A549 (cell line): ENCODE results near the gene AP5S1.
"Not testable (repeated sequence)": the region's sequence is repeated elsewhere in the genome, so short reads cannot be mapped to it uniquely, and the experiment has no call there.

Experiments used
- FOSL2 ChIP-seq, 2 experiments: fragments of 450-650 bp in 1 of 2; fragments of >200 bp in 1 of 2; sonication (Bioruptor Twin) in 1 of 2; formaldehyde crosslinking; IDR thresholded peaks; 2 replicates each; pipeline versions ENCODE4 v1.5.0 to v1.6.1; 2016 to 2020; ENCODE audit warnings: mild to moderate bottlenecking in 1 of 2, moderate library complexity in 1 of 2
- MYC ChIP-seq: IDR thresholded peaks from 2 replicates; pipeline ENCODE4 v1.6.1; 2012; ENCODE audit warnings: mild to moderate bottlenecking, inconsistent platforms, low read length, improper control_type of control experiment, borderline replicate concordance
- SMC3 ChIP-seq: fragments of >200 bp; sonication (Bioruptor Twin); formaldehyde crosslinking; IDR thresholded peaks from 3 replicates; pipeline ENCODE4 v1.6.1; 2018; ENCODE audit warnings: inconsistent platforms

GRCh38 chr20:3794168-3794567 is 26.2 kb upstream of the AP5S1 start:
- not testable (repeated sequence) for TF ChIP-seq FOSL2 (IDR thresholded peaks at IDR 0.05); FOSL2 (CRISPR knock-in tag; IDR thresholded peaks at IDR 0.05); MYC; SMC3
